A549 (cell line): ENCODE results near the gene ATL1. TPM values are rescaled to one million over a fixed set of nuclear protein-coding genes. Genes with fewer than 3 reads are reported as not detected.

Source experiments
- ATAC-seq, 2 experiments: fragments of 200-7000 bp in 1 of 2; fragments of >200 bp in 1 of 2; cut with Nextera tagmentation in 1 of 2; cut with Tn5 transposase in 1 of 2; 3 replicates each; pipeline versions ENCODE4 v1.8.0 to v1.9.1; 2018 to 2020; ENCODE audit warnings: mild to moderate bottlenecking in 1 of 2, moderate library complexity in 1 of 2
- CTCF ChIA-PET: fragments of 300-600 bp; sonication (Branson Sonifier 250); formaldehyde crosslinking; extraction: SDS; loops from one replicate; lab custom pipeline; 2021; ENCODE audit warnings: antibody characterized with exemption, inconsistent platforms; lab: Yijun Ruan, JAX
- POLR2A ChIA-PET: fragments of 350-600 bp; formaldehyde crosslinking; extraction: SDS; loops from one replicate; lab custom pipeline; 2021; ENCODE audit warnings: antibody characterized with exemption, inconsistent platforms; lab: Yijun Ruan, JAX
- DNase-seq, 2 experiments: peaks; one replicate each; pipeline versions ENCODE4 v3.0.0 to v3.0.0-alpha.2; 2011 to 2016; ENCODE audit warnings: low read depth in 1 of 2, low spot score in 1 of 2
- FAIRE-seq: peaks from 2 replicates; lab custom pipeline; 2011; peaks lifted over from hg19 to GRCh38; lab: Jason Lieb, UNC
- H3K27ac ChIP-seq, 2 experiments: fragments of >200 bp; sonication (Bioruptor Twin); formaldehyde crosslinking; 3 replicates each; pipeline ENCODE4 v1.5.1; 2016 to 2017
- H3K4me1 ChIP-seq: fragments of >200 bp; sonication (Bioruptor Twin); formaldehyde crosslinking; 3 replicates; pipeline ENCODE4 v1.6.1; 2016
- H3K4me2 ChIP-seq: fragments of >200 bp; sonication (Bioruptor Twin); formaldehyde crosslinking; 3 replicates; pipeline ENCODE4 v1.6.1; 2016
- H3K4me3 ChIP-seq: fragments of >200 bp; sonication (Bioruptor Twin); formaldehyde crosslinking; 3 replicates; pipeline ENCODE4 v1.5.1; 2016
- H3K9me3 ChIP-seq: fragments of >200 bp; sonication (Bioruptor Twin); formaldehyde crosslinking; 3 replicates; pipeline ENCODE4 v1.6.1; 2016
- BHLHE40 ChIP-seq: IDR thresholded peaks from 2 replicates; pipeline ENCODE4 v1.6.1; 2012; ENCODE audit warnings: low read depth, low read length, inconsistent platforms
- CHD2 ChIP-seq: fragments of 150-350 bp; IDR thresholded peaks from 2 replicates; pipeline ENCODE4 v1.6.1; 2014; ENCODE audit warnings: low read length; ENCODE audit not compliant: partially characterized antibody
- CHD4 ChIP-seq: fragments of 200-600 bp; sonication (generic); IDR thresholded peaks from 2 replicates; pipeline ENCODE4 v1.6.1; 2016; ENCODE audit warnings: antibody characterized with exemption, mild to moderate bottlenecking, borderline replicate concordance
- ESRRA ChIP-seq: fragments of 150-350 bp; IDR thresholded peaks from 2 replicates; pipeline ENCODE4 v1.6.1; 2014; ENCODE audit warnings: mild to moderate bottlenecking, low read length, borderline replicate concordance
- FOSL2 ChIP-seq, 2 experiments: fragments of 450-650 bp in 1 of 2; fragments of >200 bp in 1 of 2; sonication (Bioruptor Twin) in 1 of 2; formaldehyde crosslinking; IDR thresholded peaks; 2 replicates each; pipeline versions ENCODE4 v1.5.0 to v1.6.1; 2016 to 2020; ENCODE audit warnings: mild to moderate bottlenecking in 1 of 2, moderate library complexity in 1 of 2
- FOXS1 ChIP-seq: fragments of 250-450 bp; sonication (Bioruptor Pico); IDR thresholded peaks from 2 replicates; pipeline ENCODE4 v1.5.0; 2020; ENCODE audit warnings: mild to moderate bottlenecking, moderate library complexity
- GATA3 ChIP-seq: IDR thresholded peaks from 2 replicates; pipeline ENCODE4 v1.6.1; 2012; ENCODE audit warnings: borderline replicate concordance
- HDAC2 ChIP-seq: fragments of 200-600 bp; sonication (generic); IDR thresholded peaks from 2 replicates; pipeline ENCODE4 v1.6.1; 2016
- HEYL ChIP-seq: fragments of 250-450 bp; sonication (Bioruptor Pico); IDR thresholded peaks from 2 replicates; pipeline ENCODE4 v1.8.0; 2021; ENCODE audit warnings: mild to moderate bottlenecking, moderate library complexity
- HMGXB4 ChIP-seq: fragments of 250-450 bp; sonication (Bioruptor Pico); IDR thresholded peaks from 2 replicates; pipeline ENCODE4 v1.5.0; 2021; ENCODE audit warnings: mild to moderate bottlenecking, moderate library complexity, borderline replicate concordance
- HOXA7 ChIP-seq: fragments of 250-450 bp; sonication (Bioruptor Pico); IDR thresholded peaks from 2 replicates; pipeline ENCODE4 v1.5.0; 2020; ENCODE audit warnings: mild to moderate bottlenecking, moderate library complexity
- HOXB5 ChIP-seq: fragments of 250-450 bp; sonication (Bioruptor Pico); IDR thresholded peaks from 2 replicates; pipeline ENCODE4 v1.5.0; 2020; ENCODE audit warnings: mild to moderate bottlenecking, moderate library complexity
- MAFK ChIP-seq: fragments of 450-650 bp; IDR thresholded peaks from 2 replicates; pipeline ENCODE4 v1.6.1; 2014; ENCODE audit not compliant: partially characterized antibody
- MAX ChIP-seq: IDR thresholded peaks from 2 replicates; pipeline ENCODE4 v1.6.1; 2012
- MAZ ChIP-seq: fragments of 150-350 bp; IDR thresholded peaks from 2 replicates; pipeline ENCODE4 v1.6.1; 2014; ENCODE audit warnings: antibody characterized with exemption, low read depth, low read length, borderline replicate concordance
- MYC ChIP-seq: IDR thresholded peaks from 2 replicates; pipeline ENCODE4 v1.6.1; 2012; ENCODE audit warnings: mild to moderate bottlenecking, inconsistent platforms, low read length, improper control_type of control experiment, borderline replicate concordance
- NR3C1 ChIP-seq: fragments of >200 bp; sonication (Bioruptor Twin); formaldehyde crosslinking; IDR thresholded peaks from 3 replicates; pipeline ENCODE4 v1.6.1; 2017
- PBX3 ChIP-seq: IDR thresholded peaks from 2 replicates; pipeline ENCODE4 v1.6.1; 2012
- POLR2A ChIP-seq: IDR thresholded peaks from 2 replicates; pipeline ENCODE4 v1.6.1; 2012; ENCODE audit warnings: mild to moderate bottlenecking, low read length
- RCOR1 ChIP-seq: fragments of 150-350 bp; IDR thresholded peaks from 2 replicates; pipeline ENCODE4 v1.6.1; 2014; ENCODE audit warnings: antibody characterized with exemption, low read length, low read depth
- RFX5 ChIP-seq: fragments of 450-650 bp; IDR thresholded peaks from 2 replicates; pipeline ENCODE4 v1.7.1; 2014; ENCODE audit warnings: antibody characterized with exemption, mild to moderate bottlenecking, moderate library complexity
- RNF2 ChIP-seq: fragments of 200-600 bp; sonication (generic); IDR thresholded peaks from 2 replicates; pipeline ENCODE4 v1.6.1; 2016; ENCODE audit warnings: low read depth, mild to moderate bottlenecking, antibody characterized with exemption, moderate library complexity, borderline replicate concordance
- TP53 ChIP-seq: fragments of 250-450 bp; sonication (Bioruptor Pico); IDR thresholded peaks from 2 replicates; pipeline ENCODE4 v1.5.0; 2021; ENCODE audit warnings: mild to moderate bottlenecking, moderate library complexity
- USF2 ChIP-seq: fragments of 450-650 bp; IDR thresholded peaks from 2 replicates; pipeline ENCODE4 v1.6.1; 2014; ENCODE audit warnings: antibody characterized with exemption
- WGBS: methylation state at CpG from one replicate; pipeline ENCODE4 v1.1.6; 2017; ENCODE audit errors: missing lambda C conversion rate; 5-methylcytosine and 5-hydroxymethylcytosine counted together
- polyA plus RNA-seq, 4 experiments: library from polyadenylated mRNA; depleted of rRNA in 3 of 4; stranded (reverse); fragments of >200 nt; fragmentation: RNase III in 1 of 4; extraction: RNeasy Plus Mini Kit Qiagen cat#74134 plus additional on column Dnase treatment in 1 of 4; gene quantifications; 2 replicates in 3 of 4; 3 replicates in 1 of 4; pipeline ENCODE4 v1.2.3, GENCODE V29; 2011 to 2017

ATL1 gene
- polyA plus RNA-seq, 2 of the 4 experiments (the other 2 are of a cell fraction), result 4.7 to 5.1 TPM

- H3K4me1 ChIP-seq, result 0 out of 3 replicates have a peak, but pooled peaks cover 3% of the 10 kb centered on the region
- WGBS, result 79% methylated on average over 8 of the region's 8 CpGs
- TF ChIP-seq MAZ (no peak), BHLHE40 (no peak), POLR2A (no peak), PBX3 (no peak), ESRRA (no peak), CHD4 (no peak), CHD2 (no peak), FOXS1 (no peak), HDAC2 (no peak), USF2 (no peak), HMGXB4 (CRISPR knock-in tag) (no peak)
- H3K4me2 ChIP-seq, result no peak overlapping the region
- no peak overlapping the region for H3K4me3 ChIP-seq
- no peak for ATAC-seq
- CTCF ChIA-PET, result interaction anchor here (1.5 kb wide), 1 partner anchor 179 kb away, joined by 4 read pairs; no protein-coding TSS in a partner anchor
- FAIRE-seq, result no peak
- POLR2A ChIA-PET, result interaction anchor here (0.7 kb wide), 1 partner anchor 1949 kb away, joined by 3 read pairs; no protein-coding TSS in a partner anchor
- H3K9me3 ChIP-seq, result no peaks in the 10 kb centered on the region
- no peak overlapping the region for H3K27ac ChIP-seq
- DNase-seq, result no peak
Observed at GRCh38 chr14:50594577-50595316, 34.8 kb downstream of the ATL1 start.

GRCh38 chr14:50598765-50599164 lies 38.8 kb downstream of the ATL1 start:
- no peak overlapping the region for H3K27ac ChIP-seq
- H3K4me2 ChIP-seq, result no peak overlapping the region
- DNase-seq (no peak), ATAC-seq (no peak), FAIRE-seq (no peak)
- TF ChIP-seq PBX3 (no peak), HEYL (no peak), RFX5 (no peak), MAFK (no peak), MYC (no peak), RNF2 (no peak), FOXS1 (no peak), MAX (no peak), GATA3 (no peak), RCOR1 (no peak), BHLHE40 (no peak), HOXB5 (no peak), HOXA7 (CRISPR knock-in tag) (no peak), CHD4 (no peak), NR3C1 (no peak), HMGXB4 (CRISPR knock-in tag) (no peak), TP53 (CRISPR knock-in tag) (no peak), FOSL2 (IDR thresholded peaks at IDR 0.05) (no peak), FOSL2 (CRISPR knock-in tag; IDR thresholded peaks at IDR 0.05) (no peak)
- H3K9me3 ChIP-seq, result no peaks in the 10 kb centered on the region
- H3K4me1 ChIP-seq, result peaks cover 20% of the 10 kb centered on the region
- ChIA-PET POLR2A (interaction anchor here (0.6 kb wide), 1 partner anchor 667 kb away, joined by 6 read pairs; no protein-coding TSS in a partner anchor), CTCF (interaction anchor here (0.8 to 3.4 kb wide), 7 partner anchors 8 to 310 kb away, joined by 3 to 18 read pairs (median 4); no protein-coding TSS in a partner anchor)
- no peak overlapping the region for H3K4me3 ChIP-seq
